Measurements from ENCODE around the gene SEC11C.
A peak's percentile ranks its signal among the peaks of the same experiment; 100 is the strongest.
"Not testable (repeated sequence)": the region's sequence is repeated elsewhere in the genome, so short reads cannot be mapped to it uniquely, and the experiment has no call there.

Gene SEC11C

DNA sequence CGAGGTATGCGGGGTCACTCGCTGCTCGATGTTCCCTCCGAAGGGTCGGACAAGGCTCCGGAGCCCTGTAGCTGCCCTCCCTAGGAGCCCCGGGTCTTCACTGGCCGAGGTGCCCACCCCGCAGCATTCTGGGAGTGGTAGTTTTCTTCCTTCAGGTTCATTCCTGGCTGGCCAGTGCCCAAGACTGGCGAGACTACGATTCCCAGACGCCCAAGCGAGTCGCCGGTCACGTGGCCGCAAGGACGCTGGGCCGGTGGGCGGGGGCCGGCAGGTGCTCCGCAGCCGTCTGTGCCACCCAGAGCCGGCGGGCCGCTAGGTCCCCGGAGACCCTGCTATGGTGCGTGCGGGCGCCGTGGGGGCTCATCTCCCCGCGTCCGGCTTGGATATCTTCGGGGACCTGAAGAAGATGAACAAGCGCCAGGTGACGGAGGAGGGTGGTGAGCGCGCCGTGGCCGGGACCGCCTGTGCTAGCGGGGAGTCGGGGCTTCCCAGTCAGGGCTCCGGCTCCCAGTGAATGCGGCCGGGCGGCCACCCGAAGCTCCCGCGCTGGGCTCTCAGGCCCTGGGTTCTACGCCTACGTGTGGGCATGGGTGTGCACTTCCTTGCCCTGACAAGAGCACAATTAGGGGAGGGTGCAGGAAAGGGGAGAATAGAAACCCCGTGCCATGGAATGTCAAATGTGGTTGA is at the start of gene SEC11C:
Gene SEC11C (plus strand): TSS at position 270 of the 687 bp plus-strand sequence. CDS start 65 bp downstream, at position 335.
- peak; percentile 97 for DNase-seq

DNA sequence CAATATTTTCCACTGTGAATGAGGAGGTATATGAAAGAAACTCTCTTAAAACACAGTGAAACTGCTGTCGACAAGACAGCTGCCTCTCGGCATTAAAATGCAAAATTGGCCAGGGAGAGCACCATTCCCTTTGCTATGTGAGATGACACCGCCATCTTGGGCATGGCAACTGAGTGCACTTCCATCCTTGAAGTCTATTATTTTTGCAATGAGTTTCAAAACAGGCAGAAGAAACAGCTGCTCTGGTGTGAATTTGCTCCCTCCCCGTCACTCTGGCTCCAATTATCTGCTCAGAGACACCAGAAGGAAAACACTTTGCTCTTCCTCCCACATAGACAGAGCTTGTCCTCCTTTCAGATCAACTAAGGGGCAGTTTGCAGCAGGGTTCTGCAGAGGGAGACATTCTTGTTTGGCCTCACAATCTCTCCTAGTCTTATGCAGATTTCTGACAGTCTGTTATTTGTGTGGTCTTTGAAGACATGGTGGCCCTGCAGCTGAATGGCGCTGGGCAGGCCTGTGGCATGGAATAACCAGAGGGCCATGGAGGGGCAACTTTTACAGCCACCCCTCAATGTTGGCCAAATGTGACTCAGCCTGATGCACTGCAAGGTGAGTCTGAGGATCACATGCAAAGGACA is 48.6 kb upstream of the SEC11C start:
- DNase-seq = no peak

DNA sequence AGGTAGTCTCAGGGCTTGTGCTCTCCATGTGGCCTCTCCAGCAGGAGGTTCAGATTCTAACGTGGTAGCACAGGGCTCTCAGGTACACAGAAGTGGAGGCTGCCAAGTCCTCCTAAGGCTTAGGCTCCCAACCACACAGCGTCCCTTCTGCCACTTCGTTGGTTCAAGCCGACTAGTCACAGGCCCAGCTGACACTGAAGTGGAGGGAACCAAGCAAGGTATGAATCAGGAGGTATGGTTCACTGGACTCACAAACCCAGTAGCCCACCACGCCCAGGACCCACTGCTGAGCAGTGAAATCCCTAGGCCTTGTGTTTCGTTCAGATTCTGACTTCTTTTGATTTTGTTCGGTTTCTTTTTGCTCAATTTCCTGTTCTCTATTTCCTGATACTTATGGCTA is 46.0 kb upstream of the SEC11C start:
- DNase-seq = no peak

DNA sequence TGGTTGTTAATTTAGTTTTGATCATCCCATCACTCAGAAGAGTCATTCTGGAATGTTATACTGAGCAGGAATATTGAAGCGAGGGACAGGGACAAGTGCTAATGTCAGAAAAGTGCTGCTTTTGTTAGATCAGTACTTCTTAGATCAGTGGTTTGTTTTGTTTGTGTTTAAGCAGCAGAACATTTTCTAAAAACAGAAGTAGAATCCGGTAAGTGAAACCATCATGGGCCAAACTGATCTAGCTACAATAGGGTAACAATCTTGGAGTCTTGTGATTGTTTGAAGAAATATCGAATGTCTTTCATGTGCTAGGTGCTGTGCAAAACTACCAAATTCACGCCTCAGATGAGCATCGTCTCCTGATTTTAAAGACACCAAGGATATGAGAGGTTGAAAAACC is 45.1 kb upstream of the SEC11C start:
- DNase-seq = no peak

DNA sequence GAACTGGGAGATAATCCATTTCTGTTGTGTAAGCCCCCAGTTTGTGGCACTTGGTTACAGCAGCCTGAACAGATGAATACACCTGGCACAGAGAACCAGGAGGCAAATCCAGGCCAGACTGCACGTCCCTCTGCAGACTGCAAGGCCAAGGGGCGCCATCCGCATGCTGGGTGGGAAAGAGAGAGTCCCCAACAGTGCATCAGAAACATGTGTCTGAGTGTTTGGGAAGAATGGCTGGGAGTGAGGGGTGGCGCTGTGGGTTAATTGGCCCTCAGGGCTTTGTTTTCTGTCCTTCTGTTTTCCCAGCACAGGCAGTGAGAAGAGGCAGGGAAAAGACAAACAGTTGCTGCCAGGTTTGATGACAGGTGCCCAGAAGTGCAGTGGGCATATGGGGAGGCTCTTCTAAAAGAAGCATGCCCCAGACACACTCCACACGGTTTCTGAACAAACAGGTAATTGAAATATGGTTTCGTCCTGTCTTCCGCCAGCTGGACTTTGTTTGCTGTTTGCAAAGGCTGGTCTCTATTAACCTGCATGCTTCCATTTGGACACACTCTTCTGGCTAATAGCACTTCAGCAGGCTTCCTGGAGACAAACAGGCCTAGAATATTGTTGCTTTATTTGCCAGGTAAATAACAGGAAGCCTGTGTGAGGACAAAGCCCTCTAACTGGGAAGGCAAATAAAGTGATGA is 43.4 kb upstream of the SEC11C start:
- DNase-seq = no peak

DNA sequence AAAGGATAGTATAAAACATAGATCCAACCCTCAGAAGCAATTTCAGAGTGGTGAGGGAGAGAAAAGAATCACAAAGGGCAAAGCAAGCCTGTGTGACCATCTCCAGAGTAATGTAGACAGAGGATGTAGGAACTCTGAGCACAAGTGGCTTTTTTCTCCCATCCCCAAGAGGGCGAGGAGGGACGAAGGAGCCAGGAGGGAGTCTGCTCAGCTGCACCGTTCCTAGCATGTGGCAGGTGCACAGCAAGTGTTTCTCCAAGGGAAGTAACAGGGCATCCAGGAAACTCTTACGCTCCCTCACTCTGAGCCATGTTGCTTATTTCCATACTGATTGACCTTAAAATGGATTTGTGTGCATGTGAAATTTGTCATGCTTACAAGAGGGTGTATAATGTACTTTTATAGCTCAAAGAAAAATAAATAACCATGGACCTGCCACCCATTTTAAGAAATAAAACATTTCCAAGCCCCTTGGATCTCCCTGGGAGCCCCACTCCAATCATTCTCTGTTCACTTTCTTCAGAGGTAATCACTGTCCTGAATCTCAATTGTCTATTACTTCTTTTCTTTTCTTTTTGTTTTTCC is 37.8 kb upstream of the SEC11C start:
- DNase-seq = no peak

DNA sequence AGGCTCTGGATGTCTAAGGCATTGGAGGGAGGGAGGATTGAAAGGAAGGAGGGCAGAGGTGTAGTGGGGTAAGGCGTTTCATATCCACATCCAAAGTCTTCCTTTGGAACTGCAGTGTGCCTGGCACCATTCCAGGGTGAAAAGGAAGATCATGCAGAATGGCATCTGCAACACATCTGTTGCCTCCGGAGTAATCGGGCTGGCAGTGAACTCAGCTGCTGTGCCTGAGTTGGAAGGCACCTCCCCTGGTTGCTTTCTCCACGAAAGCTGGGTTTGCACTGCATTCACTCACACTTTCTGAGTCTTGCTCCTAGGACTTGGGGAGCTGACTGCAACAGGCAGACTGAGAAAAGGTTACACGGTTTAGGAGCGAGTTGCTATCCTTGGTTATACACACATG is 30.3 kb upstream of the SEC11C start:
- DNase-seq = no peak

DNA sequence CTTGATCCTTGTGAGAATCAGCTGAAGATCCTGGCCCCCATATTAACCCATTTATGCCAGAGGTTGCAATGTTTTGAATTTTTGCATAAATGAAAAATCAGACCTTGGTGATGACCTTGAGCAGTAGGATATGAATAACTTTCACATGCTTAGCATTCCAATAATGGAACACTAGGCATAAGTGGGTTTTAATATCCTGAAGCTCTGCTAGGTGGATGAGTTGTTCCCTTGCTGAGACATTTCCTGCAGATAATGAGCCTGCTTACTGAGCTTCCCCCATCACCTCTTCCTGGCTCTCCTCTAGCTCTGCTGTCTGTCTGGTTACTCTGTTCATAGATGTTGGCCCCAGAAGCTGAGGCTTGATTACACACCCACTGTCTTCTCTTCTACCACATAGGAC is 25.5 kb upstream of the SEC11C start:
- DNase-seq = no peak

DNA sequence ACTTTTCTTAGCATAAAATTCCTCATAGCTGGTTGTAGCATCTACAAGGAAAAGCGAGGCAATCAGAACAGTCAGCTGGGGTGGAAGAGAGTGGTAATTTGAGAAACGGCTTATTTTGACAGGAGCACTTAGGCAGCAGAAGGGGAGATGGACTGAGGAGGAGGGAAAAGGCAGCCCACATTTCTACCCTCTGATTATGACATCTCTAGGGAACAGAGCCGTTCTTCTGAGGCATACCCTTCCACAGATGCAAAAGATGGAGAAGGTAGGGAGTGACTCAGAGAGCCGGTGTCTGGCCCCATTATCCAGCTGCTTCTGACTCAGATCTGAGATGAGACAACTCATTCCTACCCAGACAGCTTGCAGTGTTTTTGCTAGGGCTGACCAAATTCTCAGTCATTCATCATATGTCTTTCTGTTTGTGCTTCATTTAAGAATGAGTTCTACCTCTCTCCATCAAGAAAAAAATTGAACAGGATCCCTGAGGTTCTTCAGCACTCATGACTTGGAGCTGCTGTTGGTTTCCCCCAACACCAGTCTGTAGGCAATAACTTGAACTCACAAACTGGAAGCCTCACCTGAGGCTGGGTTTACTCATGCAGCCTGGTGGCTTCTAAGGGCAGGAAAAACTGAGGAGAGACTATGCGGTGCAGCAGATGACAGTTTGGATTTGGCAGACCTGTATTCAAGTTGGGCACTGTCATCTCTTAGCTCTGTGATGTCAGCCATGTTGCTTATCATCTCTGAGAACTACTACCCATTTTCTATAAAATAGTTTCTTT is 15.9 kb upstream of the SEC11C start:
- no peak for DNase-seq

DNA sequence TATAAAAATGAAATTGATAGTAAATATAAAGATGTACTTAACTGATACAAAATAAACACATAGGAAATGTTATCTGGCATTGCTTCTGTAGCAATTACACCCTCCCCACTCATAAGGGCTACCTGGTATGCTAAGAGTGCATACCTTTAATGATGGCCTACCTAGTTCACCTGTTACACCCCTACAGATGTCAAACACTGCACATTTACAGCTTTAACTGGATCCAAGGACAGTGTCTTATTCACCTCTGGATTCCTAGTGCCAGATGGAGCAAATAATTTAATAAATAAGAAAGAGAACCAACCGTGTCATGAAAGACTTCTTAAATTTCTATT is 15.3 kb upstream of the SEC11C start:
- DNase-seq = no peak

DNA sequence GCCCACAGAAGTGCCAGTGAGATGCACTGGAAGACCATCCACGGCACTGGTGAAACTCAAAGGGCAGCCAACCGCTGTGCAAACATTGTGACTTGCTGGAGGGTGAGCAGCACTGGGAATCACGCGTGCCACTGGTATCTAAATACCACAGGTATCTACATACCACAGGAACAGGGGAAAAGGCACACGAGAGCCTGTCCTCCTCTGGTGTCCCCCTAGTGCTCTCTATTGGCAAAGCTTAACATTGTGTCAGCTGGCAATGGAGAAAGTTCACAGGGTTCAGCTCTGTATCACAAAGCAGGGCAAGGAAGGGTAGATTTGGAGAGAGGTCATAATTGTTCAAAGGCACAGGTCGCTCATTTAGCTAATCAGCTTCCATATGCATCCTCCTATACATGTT is 12.6 kb upstream of the SEC11C start:
- no peak for DNase-seq

DNA sequence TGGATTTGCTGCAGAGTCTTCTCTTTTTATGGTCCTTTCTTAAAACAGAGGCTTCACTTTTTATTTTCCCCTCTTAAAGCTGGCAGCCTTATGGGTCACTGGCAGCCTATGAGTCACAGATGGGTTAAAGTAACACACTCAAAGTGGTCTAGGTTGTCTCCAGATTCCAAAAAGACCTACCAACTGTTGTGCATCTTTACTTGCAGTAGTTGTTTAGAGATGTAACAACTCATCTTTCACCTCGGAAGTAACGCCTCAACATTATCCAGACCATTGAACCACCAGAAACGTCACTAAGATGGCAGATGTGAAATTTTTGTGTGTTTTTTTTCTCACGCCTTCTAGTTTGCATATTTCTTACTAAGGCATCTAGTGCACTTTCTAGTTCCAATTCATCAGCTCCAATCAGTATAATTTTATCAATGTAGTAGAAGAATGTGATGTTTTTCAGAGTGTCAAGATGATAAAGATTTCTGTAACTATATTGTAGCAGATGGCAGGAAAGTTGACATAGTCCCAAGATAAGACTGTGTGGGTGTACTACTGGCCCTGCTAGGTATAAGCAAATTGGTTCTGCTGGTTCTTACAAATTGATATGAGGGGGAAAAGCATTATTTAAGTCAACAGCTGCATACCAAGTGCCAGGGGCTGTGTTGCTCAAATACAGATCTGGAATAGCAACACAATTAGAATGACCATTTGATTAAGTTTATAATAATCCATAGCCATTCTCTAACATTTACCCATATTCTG is 9.6 kb upstream of the SEC11C start:
- DNase-seq = no peak

DNA sequence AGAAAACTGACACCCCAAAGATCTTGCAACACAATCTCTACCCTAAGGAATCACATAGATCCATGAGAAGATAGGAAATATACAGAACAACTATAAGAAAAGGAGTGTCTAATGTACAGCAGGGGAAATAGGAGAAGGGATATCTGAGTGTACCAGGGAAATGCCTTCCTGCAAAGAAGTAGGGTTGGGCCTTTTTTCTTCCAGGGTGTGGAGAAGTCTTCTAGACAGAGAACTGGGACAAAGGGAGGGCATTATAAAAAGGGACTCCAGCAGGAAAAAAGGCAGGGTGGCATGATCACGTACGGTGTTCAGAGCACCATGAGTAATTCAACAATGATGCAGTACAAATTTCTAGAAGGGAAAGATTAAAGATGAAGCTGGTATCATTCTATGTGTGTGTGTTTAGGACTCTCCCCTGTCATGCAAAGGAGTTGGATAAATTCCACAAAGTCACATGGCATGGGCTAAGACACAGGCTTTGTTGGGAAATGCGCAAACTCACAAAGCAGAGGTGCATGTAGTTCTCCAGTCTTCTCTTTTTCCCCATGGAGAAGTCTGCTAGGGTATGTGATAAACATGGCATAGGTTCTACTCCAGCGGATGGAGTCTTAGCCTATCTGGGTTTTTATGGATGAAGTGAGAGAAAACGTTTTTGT is 6.7 kb upstream of the SEC11C start:
- no peak for DNase-seq

DNA sequence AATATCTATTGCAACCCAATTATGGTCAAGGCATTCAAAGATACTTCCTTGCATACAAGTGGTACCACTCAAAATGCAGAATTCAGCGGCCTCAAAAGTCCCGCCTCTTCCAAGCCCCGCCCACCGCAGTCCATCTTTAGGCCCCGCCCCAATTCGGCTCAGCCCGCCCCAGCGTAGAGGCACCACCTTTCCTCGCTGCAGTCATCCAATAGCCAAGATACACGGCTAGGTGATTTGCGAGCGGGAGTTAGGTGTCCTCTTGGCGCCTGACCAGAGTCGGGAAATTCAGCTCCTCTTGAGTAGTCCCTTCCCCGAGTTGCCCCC is 431 bp upstream of the SEC11C start:
- peak; percentile 93 for DNase-seq

DNA sequence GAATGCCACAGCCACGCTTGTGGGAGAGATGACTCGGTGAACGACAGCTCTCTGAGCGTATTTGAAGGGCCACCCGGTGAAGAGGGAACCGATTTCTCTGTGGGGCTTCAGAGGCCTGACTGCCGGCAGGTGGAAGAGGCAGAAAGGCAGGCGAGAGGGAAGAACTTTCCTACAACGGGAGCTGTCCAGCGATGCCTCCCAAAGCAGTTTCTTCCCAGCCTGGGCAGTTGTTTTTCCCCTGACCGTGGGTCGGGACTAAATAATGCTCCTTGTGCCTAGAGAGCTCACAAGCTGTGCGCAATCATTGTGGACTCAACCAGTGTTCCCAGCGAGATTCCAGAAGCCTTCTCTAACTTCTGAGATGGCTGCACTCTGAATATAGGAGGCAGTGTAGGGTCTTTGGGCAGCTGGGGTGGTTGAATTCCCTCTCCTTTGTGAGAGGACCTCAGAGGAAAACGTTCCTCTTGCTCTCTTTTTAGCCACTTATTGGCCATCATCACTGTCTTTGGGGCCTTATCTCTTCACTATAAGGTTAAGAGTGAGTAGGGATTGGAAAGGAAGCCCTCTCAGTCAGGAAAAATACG is 710 bp downstream of the SEC11C start:
- peak; percentile 20 for DNase-seq

DNA sequence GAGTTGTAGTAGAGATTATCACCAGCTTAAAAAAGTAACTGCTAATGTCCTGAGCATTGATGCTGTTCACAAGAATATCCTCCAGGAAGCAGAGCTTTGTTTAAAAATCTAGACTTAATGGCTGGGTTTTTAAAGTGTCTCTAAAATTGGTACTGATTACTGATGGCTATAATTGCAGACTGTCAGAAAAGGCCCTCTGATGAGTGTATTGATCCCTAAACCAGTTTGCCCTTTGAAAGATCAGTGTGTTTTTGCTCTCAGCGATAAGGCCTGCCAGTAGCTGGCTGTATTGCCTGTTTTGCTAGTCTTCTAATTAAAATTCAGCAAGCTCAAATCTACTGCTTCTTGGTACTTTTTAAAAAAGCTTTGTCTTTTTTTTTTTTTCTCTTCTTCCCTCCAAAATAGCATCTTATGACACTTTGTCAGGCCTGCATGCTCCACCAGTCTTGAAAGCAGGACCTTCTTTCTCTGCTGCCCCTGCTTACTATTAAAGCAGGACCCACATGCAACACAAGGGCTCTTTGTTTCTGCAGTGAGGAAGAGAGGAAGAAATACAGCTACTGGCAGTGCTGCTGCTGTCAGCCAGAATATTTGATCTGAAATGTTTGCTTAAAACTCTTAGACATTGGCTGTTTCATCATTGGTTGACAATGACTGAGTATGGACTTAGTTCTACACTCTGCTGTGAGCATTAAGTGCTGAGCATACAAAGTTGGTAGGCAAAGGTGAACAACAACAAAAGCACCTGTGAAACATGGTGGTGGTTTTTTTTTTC is 1.8 kb downstream of the SEC11C start:
- DNase-seq = no peak

DNA sequence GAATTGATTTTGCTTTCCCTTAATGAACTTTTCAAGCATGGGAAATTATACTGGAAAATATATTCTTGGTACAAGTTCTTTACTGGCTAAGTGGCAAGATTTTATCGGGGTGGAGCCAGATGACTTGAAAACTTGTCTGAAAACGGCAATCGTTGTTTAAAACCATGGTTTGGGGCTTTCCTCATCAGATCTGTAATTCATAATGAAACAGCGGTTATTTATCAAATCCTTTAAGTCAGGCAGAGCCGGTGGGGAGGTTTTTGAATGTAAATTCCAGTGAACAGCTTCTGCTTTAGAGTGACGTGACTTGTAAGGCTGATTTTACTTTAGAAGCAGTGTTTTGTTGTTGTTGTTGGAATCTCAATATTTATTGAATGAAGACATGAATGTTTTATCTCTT is 2.6 kb downstream of the SEC11C start:
- DNase-seq = no peak

DNA sequence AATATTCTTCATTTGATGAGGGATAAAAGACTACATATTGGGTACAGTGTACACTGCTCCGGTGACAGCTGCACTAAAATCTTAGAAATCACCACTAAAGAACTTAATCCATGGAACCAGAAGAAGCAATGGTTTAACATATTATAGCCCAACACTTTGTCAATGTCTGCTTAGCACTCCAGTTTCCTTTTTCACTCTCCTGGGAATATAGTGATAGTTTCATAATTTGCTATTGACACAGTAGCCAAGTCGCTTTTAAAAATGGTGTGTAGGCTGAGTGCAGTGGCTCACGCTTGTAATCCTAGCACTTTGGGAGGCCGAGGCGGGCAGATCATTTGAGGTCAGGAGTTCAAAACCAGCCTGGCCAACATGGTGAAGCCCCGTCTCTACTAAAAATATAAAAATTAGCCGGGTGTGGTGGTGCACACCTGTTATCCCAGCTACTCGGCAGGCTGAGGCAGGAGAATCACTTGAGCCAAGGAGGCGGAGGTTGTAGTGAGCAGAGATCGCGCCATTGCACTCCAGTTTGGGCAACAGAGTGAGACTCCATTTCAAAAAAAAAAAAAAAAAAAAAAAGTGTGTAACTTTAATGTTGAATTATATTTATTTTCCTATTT is 3.2 kb downstream of the SEC11C start:
- not testable (repeated sequence) for DNase-seq

DNA sequence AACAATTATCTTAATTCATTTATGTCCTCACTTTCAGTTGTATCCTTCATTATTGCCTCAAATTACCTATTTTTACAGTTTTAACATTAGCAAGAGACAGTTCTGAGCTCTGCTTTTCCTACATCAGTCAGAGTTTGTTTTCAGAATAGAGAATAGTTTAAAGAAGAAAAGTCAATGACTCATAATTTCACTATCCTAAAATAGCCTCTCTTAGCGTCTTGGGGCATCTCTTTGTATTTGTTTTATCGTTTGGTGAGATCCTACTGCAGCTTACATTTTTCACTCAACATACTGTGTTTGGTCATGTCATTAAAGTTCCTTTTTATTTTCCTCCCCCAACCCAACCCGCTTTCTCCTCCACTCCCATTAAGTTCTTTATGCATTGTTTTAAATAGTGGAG is 3.8 kb downstream of the SEC11C start:
- DNase-seq = no peak

DNA sequence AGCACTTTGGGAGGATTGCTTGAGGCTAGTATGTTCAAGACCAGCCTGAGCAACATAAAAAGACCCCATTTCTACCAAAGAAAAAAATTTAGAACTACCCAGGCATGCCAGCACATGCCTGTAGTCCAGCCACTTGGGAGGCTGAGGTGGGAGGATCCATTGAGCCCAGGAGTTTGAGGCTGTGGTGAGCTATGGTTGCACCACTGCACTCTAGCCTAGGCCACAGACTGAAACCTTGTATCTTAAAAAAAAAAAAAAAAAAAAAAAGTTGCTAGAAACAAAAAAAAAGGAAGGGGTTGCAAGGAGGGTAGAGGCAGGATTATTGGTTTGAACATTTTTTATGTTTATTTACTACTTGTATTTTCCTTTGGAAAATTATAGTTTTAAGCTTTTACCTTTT is 4.8 kb downstream of the SEC11C start:
- no peak for DNase-seq

All from CD4-positive, alpha-beta T cell treated with Interleukin-15 for 1 hour (primary cell).